GM18873 (cell line): ENCODE measurements around the gene TUBG1.
"Not testable (repeated sequence)": the region's sequence is repeated elsewhere in the genome, so short reads cannot be mapped to it uniquely, and the experiment has no call there.

Source experiments
- ATAC-seq: cut with Tn5 transposase; IDR thresholded peaks from one replicate; pipeline ENCODE4 v1.9.1; 2021; ENCODE audit warnings: mild to moderate bottlenecking, moderate library complexity, moderate number of reproducible peaks; ENCODE audit not compliant: unreplicated experiment, low FRiP score

The TUBG1 gene

GRCh38 chr17:42578282-42578869, 31.1 kb upstream of the TUBG1 start:
- ATAC-seq: peak; percentile 51

GRCh38 chr17:42579794-42580551, 29.5 kb upstream of the TUBG1 start:
- ATAC-seq: no peak

GRCh38 chr17:42581744-42582270, 27.7 kb upstream of the TUBG1 start:
- no peak for ATAC-seq

- ATAC-seq: no peak
Observed at GRCh38 chr17:42584880-42585279, 24.6 kb upstream of the TUBG1 start.

- no peak for ATAC-seq
Observed at GRCh38 chr17:42585353-42585752, 24.1 kb upstream of the TUBG1 start.

GRCh38 chr17:42586514-42587230, 22.8 kb upstream of the TUBG1 start:
- ATAC-seq: no peak

- no peak for ATAC-seq
Observed at GRCh38 chr17:42590886-42591285, 18.6 kb upstream of the TUBG1 start.

- no peak for ATAC-seq
Observed at GRCh38 chr17:42591411-42591810, 18.1 kb upstream of the TUBG1 start.

- ATAC-seq: no peak
Observed at GRCh38 chr17:42596386-42596785, 13.1 kb upstream of the TUBG1 start.

- ATAC-seq: no peak
Observed at GRCh38 chr17:42598905-42599304, 10.6 kb upstream of the TUBG1 start.

GRCh38 chr17:42603318-42603717, 6.2 kb upstream of the TUBG1 start:
- no peak for ATAC-seq

- ATAC-seq: no peak
Observed at GRCh38 chr17:42607769-42608168, 1.7 kb upstream of the TUBG1 start.

- peak; percentile 2 for ATAC-seq
Observed at GRCh38 chr17:42608305-42609181, 940 bp upstream of the TUBG1 start.

- ATAC-seq: not testable (repeated sequence)
Observed at GRCh38 chr17:42609814-42610801, 625 bp downstream of the TUBG1 start.

- no peak for ATAC-seq
Observed at GRCh38 chr17:42612013-42612412, 2.5 kb downstream of the TUBG1 start.

- ATAC-seq: no peak
Observed at GRCh38 chr17:42613699-42614295, 4.3 kb downstream of the TUBG1 start.

- peak; percentile 25 for ATAC-seq
Observed at GRCh38 chr17:42617956-42618431, 8.5 kb downstream of the TUBG1 start.

- ATAC-seq: peak; percentile 58
Observed at GRCh38 chr17:42618442-42619150, 9.1 kb downstream of the TUBG1 start.
